Measurements from ENCODE around the gene EFTUD2.

The EFTUD2 gene

GRCh38 chr17:44941712-44942331 lies 42.6 kb upstream of the EFTUD2 start:
- Histone ChIP-seq H3K9me3 (ENCODE audit: control insufficient read depth, low read length) (no peaks in the 10 kb centered on the region), H3K4me3 (ENCODE audit: low read depth, low read length) (no peak overlapping the region), H3K79me2 (no peaks in the 10 kb centered on the region), H3K4me2 (ENCODE audit: low read length) (no peak overlapping the region), H3K27me3 (ENCODE audit: control insufficient read depth, insufficient read depth, low read length) (no peaks in the 10 kb centered on the region), H3K9ac (no peak overlapping the region), H3K36me3 (ENCODE audit: control insufficient read depth, insufficient read depth, low read length) (no peaks in the 10 kb centered on the region), H3K27ac (no peak overlapping the region), H3K4me1 (no peaks in the 10 kb centered on the region), H2AFZ (no peak overlapping the region)
- TF ChIP-seq CTCF (IDR thresholded peaks at IDR 0.05): no peak

DNA sequence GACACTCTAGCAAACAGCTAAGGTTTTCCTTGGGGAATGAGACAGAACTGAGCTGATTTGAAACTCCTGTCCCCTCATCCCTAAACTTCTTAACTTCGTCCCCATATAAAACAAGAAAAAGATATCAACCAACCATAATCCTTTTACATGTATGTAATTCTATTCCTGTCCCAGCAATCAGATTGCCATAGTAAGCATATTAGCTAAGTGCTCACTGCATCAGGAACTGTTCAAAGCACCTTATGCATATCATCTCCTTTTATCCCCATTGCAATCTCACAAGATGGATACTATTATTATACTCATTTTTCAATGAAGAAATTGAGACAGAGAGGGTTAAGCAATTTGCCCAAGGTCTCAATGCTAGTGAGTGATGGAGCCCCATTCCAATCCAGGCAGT lies 41.5 kb upstream of the EFTUD2 start:
- Histone ChIP-seq H3K27ac (no peak overlapping the region), H3K36me3 (ENCODE audit: control insufficient read depth, insufficient read depth, low read length) (no peaks in the 10 kb centered on the region), H3K4me2 (ENCODE audit: low read length) (no peak overlapping the region), H3K79me2 (no peaks in the 10 kb centered on the region), H2AFZ (no peak overlapping the region), H3K4me3 (ENCODE audit: low read depth, low read length) (no peak overlapping the region), H3K9me3 (ENCODE audit: control insufficient read depth, low read length) (no peaks in the 10 kb centered on the region), H3K4me1 (no peaks in the 10 kb centered on the region), H3K27me3 (ENCODE audit: control insufficient read depth, insufficient read depth, low read length) (no peaks in the 10 kb centered on the region), H3K9ac (no peak overlapping the region)
- TF ChIP-seq CTCF (IDR thresholded peaks at IDR 0.05): no peak

DNA sequence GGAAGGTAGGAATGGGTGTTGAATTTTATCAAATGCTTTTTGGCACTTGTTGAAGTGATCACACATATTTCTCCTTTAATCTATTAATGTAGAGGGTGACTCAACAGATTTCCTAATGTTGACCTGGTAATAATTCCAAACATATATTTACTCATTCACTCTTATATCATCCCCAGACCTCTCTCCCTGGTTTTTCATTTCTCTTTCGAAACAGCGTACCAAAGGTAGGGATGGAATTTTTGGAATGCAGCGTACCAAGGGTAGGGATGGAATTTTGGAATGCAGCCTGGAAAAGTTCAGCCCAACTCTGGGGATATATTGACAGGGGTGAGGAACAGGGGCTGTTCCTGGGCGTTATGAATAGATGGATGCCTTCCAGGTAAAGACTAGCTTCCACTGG lies 41.1 kb upstream of the EFTUD2 start:
- no peaks in the 10 kb centered on the region for H3K27me3 ChIP-seq (ENCODE audit: control insufficient read depth, insufficient read depth, low read length)
- no peaks in the 10 kb centered on the region for H3K9me3 ChIP-seq (ENCODE audit: control insufficient read depth, low read length)
- no peaks in the 10 kb centered on the region for H3K4me1 ChIP-seq
- no peak overlapping the region for H3K4me3 ChIP-seq (ENCODE audit: low read depth, low read length)
- no peaks in the 10 kb centered on the region for H3K36me3 ChIP-seq (ENCODE audit: control insufficient read depth, insufficient read depth, low read length)
- H3K79me2 ChIP-seq: no peaks in the 10 kb centered on the region
- no peak overlapping the region for H3K4me2 ChIP-seq (ENCODE audit: low read length)
- no peak overlapping the region for H3K9ac ChIP-seq
- no peak overlapping the region for H3K27ac ChIP-seq
- TF ChIP-seq CTCF (IDR thresholded peaks at IDR 0.05): no peak
- no peak overlapping the region for H2AFZ ChIP-seq

DNA sequence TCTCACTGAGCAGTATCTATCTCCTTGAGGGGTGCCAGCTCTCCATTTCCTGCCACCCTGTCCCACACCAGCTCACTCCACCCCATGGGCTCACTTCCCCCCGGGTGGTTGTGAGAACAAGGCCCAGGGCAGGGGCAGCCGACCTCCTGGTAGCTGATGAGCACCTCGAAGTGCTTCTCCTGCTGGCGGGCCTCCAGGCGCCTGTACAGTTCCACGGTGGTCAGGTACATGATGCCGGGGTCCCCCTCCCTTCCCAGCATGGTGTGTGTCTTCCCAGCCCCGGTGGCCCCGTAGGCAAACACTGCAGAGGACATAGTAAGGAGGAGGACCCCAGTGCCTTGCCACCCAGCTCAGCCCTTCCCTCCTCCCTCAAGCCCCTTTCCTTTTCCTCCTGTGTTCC lies 35.9 kb upstream of the EFTUD2 start:
- Histone ChIP-seq H3K9me3 (ENCODE audit: control insufficient read depth, low read length) (no peaks in the 10 kb centered on the region), H2AFZ (no peak overlapping the region), H3K4me1 (no peaks in the 10 kb centered on the region), H3K27me3 (ENCODE audit: control insufficient read depth, insufficient read depth, low read length) (no peaks in the 10 kb centered on the region), H3K79me2 (no peaks in the 10 kb centered on the region), H3K4me3 (ENCODE audit: low read depth, low read length) (no peak overlapping the region), H3K27ac (no peak overlapping the region), H3K9ac (no peak overlapping the region), H3K36me3 (ENCODE audit: control insufficient read depth, insufficient read depth, low read length) (no peaks in the 10 kb centered on the region), H3K4me2 (ENCODE audit: low read length) (no peak overlapping the region)
- TF ChIP-seq CTCF (IDR thresholded peaks at IDR 0.05): no peak

DNA sequence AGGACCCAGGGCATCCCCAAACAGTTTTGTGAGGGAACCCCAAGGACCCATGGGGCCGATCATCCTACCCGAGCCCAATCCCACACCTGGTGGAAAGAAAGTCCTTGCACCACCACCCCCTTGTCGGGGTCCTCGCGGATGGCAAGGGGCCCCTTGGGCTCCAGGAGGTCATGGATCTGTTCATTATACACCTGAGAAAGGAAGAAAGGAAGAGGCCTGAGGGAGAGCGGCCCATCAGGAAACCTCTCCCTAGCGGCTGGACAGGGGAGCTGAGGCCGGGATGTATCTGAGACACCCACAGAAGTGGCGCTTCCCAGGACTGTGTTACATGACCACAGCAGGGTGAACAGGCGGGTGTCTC lies 35.5 kb upstream of the EFTUD2 start:
- Histone ChIP-seq H3K27ac (no peak overlapping the region), H3K36me3 (ENCODE audit: control insufficient read depth, insufficient read depth, low read length) (no peaks in the 10 kb centered on the region), H3K9me3 (ENCODE audit: control insufficient read depth, low read length) (no peaks in the 10 kb centered on the region), H3K9ac (no peak overlapping the region), H3K27me3 (ENCODE audit: control insufficient read depth, insufficient read depth, low read length) (no peaks in the 10 kb centered on the region), H3K4me1 (no peaks in the 10 kb centered on the region), H2AFZ (no peak overlapping the region), H3K79me2 (no peaks in the 10 kb centered on the region), H3K4me2 (ENCODE audit: low read length) (no peak overlapping the region), H3K4me3 (ENCODE audit: low read depth, low read length) (no peak overlapping the region)
- TF ChIP-seq CTCF (IDR thresholded peaks at IDR 0.05): no peak

All from parathyroid adenoma (tissue), 2 donors.